HepG2 (cell line): ENCODE results near the gene RASA4.
"Not testable (repeated sequence)": the region's sequence is repeated elsewhere in the genome, so short reads cannot be mapped to it uniquely, and the experiment has no call there.

Source experiments
- LCORL ChIP-seq, 2 experiments: fragments of 450-650 bp in 1 of 2; sonication (generic) in 1 of 2; formaldehyde crosslinking in 1 of 2; IDR thresholded peaks; 2 replicates each; pipeline versions ENCODE4 v1.5.0 to v1.6.1; 2017 to 2020; ENCODE audit warnings: antibody characterized with exemption in 1 of 2, missing genetic modification reagents in 1 of 2
- PTBP1 ChIP-seq: fragments of 200-400 bp; formaldehyde crosslinking; IDR thresholded peaks from 2 replicates; pipeline ENCODE4 v1.6.1; 2018; ENCODE audit warnings: low read length, low read depth; ENCODE audit not compliant: poor library complexity, severe bottlenecking
- SRF ChIP-seq: IDR thresholded peaks from 2 replicates; pipeline ENCODE4 v1.6.1; 2011; ENCODE audit warnings: mild to moderate bottlenecking, low read depth, low read length, moderate library complexity
- TOE1 ChIP-seq: sonication (generic); formaldehyde crosslinking; IDR thresholded peaks from 2 replicates; pipeline ENCODE4 v1.4.0; 2020; ENCODE audit warnings: mild to moderate bottlenecking, missing genetic modification reagents
- ZNF329 ChIP-seq: sonication (generic); formaldehyde crosslinking; IDR thresholded peaks from 2 replicates; pipeline ENCODE4 v1.9.0; 2021; ENCODE audit warnings: low read depth, mild to moderate bottlenecking, missing genetic modification reagents
- ZNF382 ChIP-seq: sonication (generic); formaldehyde crosslinking; IDR thresholded peaks from 2 replicates; pipeline ENCODE4 v1.5.0; 2020; ENCODE audit warnings: missing genetic modification reagents, mild to moderate bottlenecking, borderline replicate concordance
- ZNF737 ChIP-seq: sonication (generic); formaldehyde crosslinking; IDR thresholded peaks from 2 replicates; pipeline ENCODE4 v1.5.0; 2020; ENCODE audit warnings: missing genetic modification reagents, mild to moderate bottlenecking, borderline replicate concordance
- TF ChIP-seq, protein P1 (sequence below): sonication (generic); formaldehyde crosslinking; IDR thresholded peaks from 2 replicates; pipeline ENCODE4 v1.4.0; 2020; ENCODE audit warnings: missing genetic modification reagents, mild to moderate bottlenecking, borderline replicate concordance

GRCh38 chr7:102599699-102600098, 16.9 kb downstream of the RASA4 start:
- TF ChIP-seq, protein P1, sequence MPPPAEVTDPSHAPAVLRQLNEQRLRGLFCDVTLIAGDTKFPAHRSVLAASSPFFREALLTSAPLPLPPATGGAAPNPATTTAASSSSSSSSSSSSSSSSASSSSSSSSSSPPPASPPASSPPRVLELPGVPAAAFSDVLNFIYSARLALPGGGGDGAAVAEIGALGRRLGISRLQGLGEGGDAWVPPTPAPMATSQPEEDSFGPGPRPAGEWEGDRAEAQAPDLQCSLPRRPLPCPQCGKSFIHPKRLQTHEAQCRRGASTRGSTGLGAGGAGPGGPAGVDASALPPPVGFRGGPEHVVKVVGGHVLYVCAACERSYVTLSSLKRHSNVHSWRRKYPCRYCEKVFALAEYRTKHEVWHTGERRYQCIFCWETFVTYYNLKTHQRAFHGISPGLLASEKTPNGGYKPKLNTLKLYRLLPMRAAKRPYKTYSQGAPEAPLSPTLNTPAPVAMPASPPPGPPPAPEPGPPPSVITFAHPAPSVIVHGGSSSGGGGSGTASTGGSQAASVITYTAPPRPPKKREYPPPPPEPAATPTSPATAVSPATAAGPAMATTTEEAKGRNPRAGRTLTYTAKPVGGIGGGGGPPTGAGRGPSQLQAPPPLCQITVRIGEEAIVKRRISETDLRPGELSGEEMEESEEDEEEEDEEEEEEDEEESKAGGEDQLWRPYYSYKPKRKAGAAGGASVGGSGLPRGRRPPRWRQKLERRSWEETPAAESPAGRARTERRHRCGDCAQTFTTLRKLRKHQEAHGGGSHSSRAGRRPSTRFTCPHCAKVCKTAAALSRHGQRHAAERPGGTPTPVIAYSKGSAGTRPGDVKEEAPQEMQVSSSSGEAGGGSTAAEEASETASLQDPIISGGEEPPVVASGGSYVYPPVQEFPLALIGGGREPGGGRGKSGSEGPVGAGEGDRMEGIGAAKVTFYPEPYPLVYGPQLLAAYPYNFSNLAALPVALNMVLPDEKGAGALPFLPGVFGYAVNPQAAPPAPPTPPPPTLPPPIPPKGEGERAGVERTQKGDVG (CRISPR knock-in tag), result not testable (repeated sequence)
- TF ChIP-seq SRF; ZNF329; ZNF382 (CRISPR knock-in tag); TOE1; ZNF737 (CRISPR knock-in tag); LCORL (IDR thresholded peaks at IDR 0.05); LCORL (CRISPR knock-in tag; IDR thresholded peaks at IDR 0.05); PTBP1: not testable (repeated sequence)
